KOPT-K1 (cell line): ENCODE data around the gene LCE1B.

Source experiments
- H3K27ac ChIP-seq: fragments of 200-600 bp; sonication (generic); 2 replicates; pipeline ENCODE4 v1.5.1; 2016; ENCODE audit warnings: antibody characterized with exemption, mild to moderate bottlenecking, low read depth, low read length; ENCODE audit not compliant: poor library complexity, severe bottlenecking
- H3K36me3 ChIP-seq: fragments of 200-600 bp; sonication (generic); 2 replicates; pipeline ENCODE4 v1.5.1; 2017; ENCODE audit warnings: antibody characterized with exemption, mild to moderate bottlenecking, low read length, moderate library complexity; ENCODE audit not compliant: insufficient read depth
- H3K9me3 ChIP-seq: fragments of 200-600 bp; sonication (generic); 2 replicates; pipeline ENCODE4 v1.5.1; 2017; ENCODE audit warnings: antibody characterized with exemption, low read length, mild to moderate bottlenecking; ENCODE audit not compliant: insufficient read depth, poor library complexity, severe bottlenecking

LCE1B gene, protein sequence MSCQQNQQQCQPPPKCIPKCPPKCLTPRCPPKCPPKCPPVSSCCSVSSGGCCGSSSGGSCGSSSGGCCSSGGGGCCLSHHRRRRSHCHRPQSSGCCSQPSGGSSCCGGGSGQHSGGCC

DNA sequence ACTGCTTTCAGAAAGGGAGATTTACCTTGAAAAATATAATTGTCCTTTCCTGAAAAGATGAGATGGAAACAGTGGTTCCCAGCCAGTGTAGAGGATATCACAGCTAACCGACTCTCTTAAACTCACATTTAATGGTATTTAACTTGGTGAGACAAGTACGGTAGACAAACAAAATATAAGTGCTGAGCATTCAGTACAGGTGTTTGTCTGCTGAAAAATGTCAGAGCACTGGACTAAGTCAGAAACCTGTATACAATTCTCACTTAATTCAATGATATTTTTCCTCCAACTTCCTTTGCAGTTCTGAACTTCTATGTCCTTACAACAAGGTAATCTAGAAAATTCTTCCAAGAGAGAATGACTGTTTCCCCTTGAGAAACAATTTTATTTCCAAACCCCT lies at the start of gene LCE1B:
TSS of gene LCE1B (plus strand) at position 301 of the 400 bp plus-strand sequence. CDS start 476 bp downstream, outside the sequence.
- Histone ChIP-seq H3K27ac (no peak within 1 kb of the TSS), H3K36me3 (no peaks in the 10 kb centered on the region), H3K9me3 (no peaks in the 10 kb centered on the region)

DNA sequence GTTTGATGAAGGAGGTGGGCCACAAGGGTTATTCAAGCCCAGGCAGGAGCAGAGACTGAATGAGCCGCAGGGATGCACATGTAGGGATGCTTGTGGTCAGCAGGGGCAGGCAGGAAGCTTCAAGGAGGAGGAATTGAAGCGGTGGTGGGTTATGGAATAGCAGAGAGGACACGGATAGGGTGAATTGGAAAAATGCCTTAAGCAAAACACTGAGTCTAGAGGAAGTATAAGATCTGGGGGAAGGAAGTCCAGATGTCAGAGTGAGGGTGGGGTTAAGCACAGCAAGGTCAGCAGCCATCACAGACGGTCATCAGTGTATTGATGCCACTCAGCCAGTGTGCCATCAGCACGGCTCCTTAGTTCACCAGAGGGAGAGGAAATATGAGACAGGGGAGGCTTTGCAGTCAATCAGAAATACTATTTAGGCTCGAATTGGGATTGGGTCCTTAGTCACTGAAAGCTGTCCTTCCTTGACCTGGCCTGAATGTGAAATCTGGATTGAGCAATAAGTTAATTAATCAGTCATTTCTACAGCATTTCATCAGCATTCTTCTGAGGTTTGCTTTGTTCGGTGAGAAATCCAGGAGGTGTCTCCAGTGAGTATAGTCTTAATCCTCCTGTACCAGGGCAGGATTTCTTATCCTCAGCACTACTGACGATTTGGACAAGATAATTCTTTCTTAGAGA lies 42.8 kb upstream of the LCE1B start:
- Histone ChIP-seq H3K36me3 (no peaks in the 10 kb centered on the region), H3K27ac (no peak overlapping the region), H3K9me3 (no peaks in the 10 kb centered on the region)

DNA sequence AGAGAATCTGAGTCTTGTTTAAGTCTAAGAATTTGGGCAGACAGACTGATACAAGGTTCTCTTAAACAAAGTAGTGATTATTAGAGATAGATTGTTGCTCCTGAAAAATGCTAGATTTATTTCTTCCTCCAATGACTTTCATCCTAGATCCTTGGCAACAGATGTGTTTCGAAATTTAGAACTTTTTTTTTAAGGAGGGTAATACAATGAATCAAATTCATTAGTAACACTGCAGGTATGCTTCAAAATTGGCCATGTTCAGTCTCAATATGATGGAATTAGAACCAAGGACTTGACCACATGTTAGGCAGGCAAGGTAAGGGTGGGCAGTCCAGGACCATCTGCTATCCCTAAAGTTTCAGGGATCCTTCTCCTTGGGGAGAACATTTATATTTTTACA lies 41.4 kb upstream of the LCE1B start:
- no peaks in the 10 kb centered on the region for H3K9me3 ChIP-seq
- no peaks in the 10 kb centered on the region for H3K36me3 ChIP-seq
- no peak overlapping the region for H3K27ac ChIP-seq

- Histone ChIP-seq H3K27ac (no peak within 1 kb of the TSS), H3K36me3 (no peaks in the 10 kb centered on the region), H3K9me3 (no peaks in the 10 kb centered on the region)
Measured at GRCh38 chr1:152774875-152775274, 36.9 kb upstream of the LCE1B start, which contains the start of gene LCE1F. LCE1F (plus strand) TSS chr1:152775140; CDS start chr1:152776372, 1,232 bp downstream.

- no peak overlapping the region for H3K27ac ChIP-seq
- H3K9me3 ChIP-seq = no peaks in the 10 kb centered on the region
- H3K36me3 ChIP-seq = no peaks in the 10 kb centered on the region
Measured at GRCh38 chr1:152776361-152776760, 35.4 kb upstream of the LCE1B start.

GRCh38 chr1:152777510-152778137 lies 34.1 kb upstream of the LCE1B start:
- Histone ChIP-seq H3K27ac (no peak overlapping the region), H3K9me3 (no peaks in the 10 kb centered on the region), H3K36me3 (no peaks in the 10 kb centered on the region)

DNA sequence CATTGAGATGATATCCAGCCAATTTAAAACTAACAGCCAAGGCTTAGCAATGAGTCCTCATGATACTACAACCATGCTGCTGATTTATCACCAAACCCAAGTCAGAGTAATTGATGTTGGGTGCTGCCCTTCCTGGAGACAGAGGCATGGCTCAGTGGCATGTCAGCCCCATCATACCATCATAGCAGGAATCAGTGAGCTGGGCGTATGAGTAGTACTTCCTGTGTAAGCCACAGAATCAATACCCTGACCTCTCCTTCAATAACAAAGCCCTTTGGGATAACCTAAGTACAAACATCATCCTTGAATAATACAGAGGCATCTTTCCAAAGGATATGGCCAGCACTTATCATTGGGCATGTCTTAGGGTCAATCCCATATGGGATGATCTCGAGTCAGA lies 28.7 kb upstream of the LCE1B start:
- no peak overlapping the region for H3K27ac ChIP-seq
- no peaks in the 10 kb centered on the region for H3K36me3 ChIP-seq
- H3K9me3 ChIP-seq = no peaks in the 10 kb centered on the region

- no peak within 1 kb of the TSS for H3K27ac ChIP-seq
- H3K36me3 ChIP-seq = no peaks in the 10 kb centered on the region
- H3K9me3 ChIP-seq = no peaks in the 10 kb centered on the region
Measured at GRCh38 chr1:152786077-152786476, 25.7 kb upstream of the LCE1B start, which contains the start of gene LCE1E. LCE1E (plus strand) TSS chr1:152786257; CDS start chr1:152787300, 1,043 bp downstream.

GRCh38 chr1:152795686-152796085 lies 16.1 kb upstream of the LCE1B start:
- Histone ChIP-seq H3K9me3 (no peaks in the 10 kb centered on the region), H3K36me3 (no peaks in the 10 kb centered on the region), H3K27ac (no peak overlapping the region)

DNA sequence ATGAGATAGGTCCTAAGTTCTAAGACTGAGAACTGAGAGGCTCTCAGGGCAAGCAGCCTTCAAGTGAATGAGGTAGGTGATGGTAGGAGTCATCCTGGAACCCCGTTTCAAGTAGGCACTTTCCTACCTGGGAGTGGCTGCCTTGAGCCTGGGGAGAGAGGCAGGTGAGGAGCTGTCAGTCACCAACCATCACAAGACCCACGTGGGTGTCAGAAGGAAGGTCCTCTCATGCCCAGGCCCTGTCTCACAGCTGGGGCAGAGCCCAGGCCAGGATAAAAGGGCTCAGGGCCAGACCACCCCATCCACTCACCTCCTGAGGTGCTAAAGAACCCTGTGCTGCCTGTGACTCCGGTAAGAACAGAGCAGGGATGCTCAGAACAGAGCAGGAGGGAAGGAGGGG lies 15.3 kb upstream of the LCE1B start, which contains the start of gene LCE1D:
TSS of gene LCE1D (plus strand) at position 301 of the 400 bp plus-strand sequence. CDS start 1,074 bp downstream, outside the sequence.
- H3K9me3 ChIP-seq = no peaks in the 10 kb centered on the region
- H3K36me3 ChIP-seq = no peaks in the 10 kb centered on the region
- H3K27ac ChIP-seq = no peak within 1 kb of the TSS

DNA sequence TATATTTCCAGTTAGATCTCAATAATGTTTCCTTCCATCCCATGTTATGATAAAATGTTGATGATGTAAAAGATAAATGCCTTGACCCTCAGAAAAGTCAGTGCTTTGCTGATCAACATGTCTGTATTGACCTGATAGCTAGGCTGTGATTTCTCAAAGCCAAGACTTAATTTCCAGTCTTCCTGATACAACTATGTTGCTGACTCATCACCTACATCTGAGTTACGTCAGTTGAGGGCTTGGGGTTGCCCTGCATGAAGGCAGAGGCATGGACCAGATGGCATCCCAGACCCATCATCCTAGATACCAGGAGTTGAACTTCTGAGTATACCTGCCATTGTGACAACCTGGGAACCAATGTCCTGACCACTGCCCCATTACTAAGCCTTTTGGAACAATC lies 10.4 kb upstream of the LCE1B start:
- H3K36me3 ChIP-seq = no peaks in the 10 kb centered on the region
- no peak overlapping the region for H3K27ac ChIP-seq
- no peaks in the 10 kb centered on the region for H3K9me3 ChIP-seq

- H3K27ac ChIP-seq = no peak within 1 kb of the TSS
- no peaks in the 10 kb centered on the region for H3K9me3 ChIP-seq
- H3K36me3 ChIP-seq = no peaks in the 10 kb centered on the region
Measured at GRCh38 chr1:152806576-152806975, 5.2 kb upstream of the LCE1B start, which contains the start of gene LCE1C. LCE1C (minus strand) TSS chr1:152806651; CDS start chr1:152805478, 1,173 bp downstream.

DNA sequence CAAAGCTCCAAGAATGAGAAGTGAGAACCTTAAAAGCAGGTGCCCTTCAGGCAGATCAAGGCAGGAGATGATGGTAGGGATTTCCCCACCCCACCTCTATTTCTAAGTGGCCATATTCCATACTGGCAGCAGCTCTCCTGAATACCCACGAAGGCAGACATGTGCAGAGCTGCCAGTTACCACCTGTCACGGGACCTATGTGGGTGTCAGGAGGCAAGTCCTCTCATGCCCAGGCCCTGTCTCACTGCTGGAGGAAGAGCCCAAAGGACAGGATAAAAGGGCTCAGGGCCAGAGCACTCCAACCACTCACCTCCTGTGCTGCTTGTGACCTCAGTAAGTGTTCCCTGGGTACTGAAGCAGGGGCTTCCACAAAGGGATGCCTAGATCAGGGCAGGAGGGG lies 721 bp upstream of the LCE1B start:
- no peak overlapping the region for H3K27ac ChIP-seq
- no peaks in the 10 kb centered on the region for H3K9me3 ChIP-seq
- H3K36me3 ChIP-seq = no peaks in the 10 kb centered on the region

- Histone ChIP-seq H3K9me3 (no peaks in the 10 kb centered on the region), H3K36me3 (no peaks in the 10 kb centered on the region), H3K27ac (no peak overlapping the region)
Measured at GRCh38 chr1:152817309-152817708, 5.5 kb downstream of the LCE1B start.

- no peaks in the 10 kb centered on the region for H3K9me3 ChIP-seq
- H3K36me3 ChIP-seq = no peaks in the 10 kb centered on the region
- no peak overlapping the region for H3K27ac ChIP-seq
Measured at GRCh38 chr1:152823294-152823693, 11.5 kb downstream of the LCE1B start.
